HepG2 (cell line): Measurements from ENCODE around the gene TRIM7. TPM values are rescaled to one million over a fixed set of nuclear protein-coding genes. Genes with fewer than 3 reads are reported as not detected.

Source experiments
- ATAC-seq: fragments of 200-7000 bp; cut with Tn5 transposase; 3 replicates; pipeline ENCODE4 v1.9.1; 2020; ENCODE audit warnings: mild to moderate bottlenecking, moderate library complexity
- BruUV-seq: library from RNA; stranded (reverse); fragments of 400-500 nt; replicated peaks from 2 replicates; lab custom pipeline; 2021; lab: Mats Ljungman, UMichigan
- CTCF ChIA-PET: fragments of 300-600 bp; formaldehyde crosslinking; extraction: SDS; loops from one replicate; lab custom pipeline; 2021; ENCODE audit warnings: low total read pairs, inconsistent platforms, low intra/inter-chr PET ratio; lab: Yijun Ruan, JAX
- POLR2A ChIA-PET: fragments of 350-600 bp; sonication (Branson Sonifier 250); formaldehyde crosslinking; loops from one replicate; lab custom pipeline; 2020; ENCODE audit warnings: antibody characterized with exemption, inconsistent platforms; lab: Yijun Ruan, JAX
- DNase-seq: peaks from one replicate; pipeline ENCODE4 v3.0.0-alpha.2; 2015; ENCODE audit warnings: low spot score
- FAIRE-seq: peaks from 3 replicates; lab custom pipeline; 2011; peaks lifted over from hg19 to GRCh38; lab: Jason Lieb, UNC
- H2AFZ ChIP-seq: one replicate; pipeline ENCODE4 v1.6.1; 2011; ENCODE audit warnings: low read length, inconsistent platforms
- H3K27ac ChIP-seq: fragments of 300-600 bp; 3 replicates; pipeline ENCODE4 v1.8.0; 2011; ENCODE audit warnings: mixed run types, mild to moderate bottlenecking, mixed read lengths, low read length, inconsistent platforms; ENCODE audit not compliant: insufficient read depth; ENCODE audit errors: extremely low read length
- H3K27me3 ChIP-seq, 2 experiments: fragments of 200-600 bp in 1 of 2; 2 replicates in 1 of 2; 3 replicates in 1 of 2; pipeline versions ENCODE4 v1.6.0 to v1.8.0; 2011; ENCODE audit warnings: low read length in 2 of 2, mild to moderate bottlenecking in 2 of 2, moderate library complexity in 2 of 2, inconsistent platforms in 1 of 2; ENCODE audit not compliant: insufficient read depth in 2 of 2, control insufficient read depth in 1 of 2
- H3K36me3 ChIP-seq, 2 experiments: fragments of 200-600 bp in 1 of 2; replicated peaks in 1 of 2; 2 replicates in 1 of 2; 3 replicates in 1 of 2; pipeline versions ENCODE4 v1.5.1 to v1.8.0; 2011; ENCODE audit warnings: low read length in 2 of 2, inconsistent platforms in 1 of 2; ENCODE audit not compliant: insufficient read depth in 2 of 2, control insufficient read depth in 1 of 2
- H3K4me1 ChIP-seq: 2 replicates; pipeline ENCODE4 v1.5.1; 2012; ENCODE audit warnings: low read length, inconsistent platforms; ENCODE audit not compliant: insufficient read depth
- H3K4me2 ChIP-seq: 2 replicates; pipeline ENCODE4 v1.6.0; 2011; ENCODE audit warnings: low read depth, low read length, inconsistent platforms
- H3K4me3 ChIP-seq, 3 experiments: fragments of 200-600 bp in 1 of 3; sonication (generic), shearing (Covaris generic) in 1 of 3; replicated peaks in 1 of 3; 2 replicates each; pipeline ENCODE4 v1.5.1; 2011 to 2016; ENCODE audit warnings: low read length in 3 of 3, inconsistent platforms in 2 of 3, low read depth in 2 of 3, mild to moderate bottlenecking in 2 of 3, control low read depth in 1 of 3, mixed read lengths in 1 of 3; ENCODE audit not compliant: insufficient read depth in 1 of 3
- H3K79me2 ChIP-seq: one replicate; pipeline ENCODE4 v1.6.1; 2011; ENCODE audit warnings: low read length, inconsistent platforms; ENCODE audit not compliant: insufficient read depth
- H3K9ac ChIP-seq: 2 replicates; pipeline ENCODE4 v1.6.0; 2011; ENCODE audit warnings: mild to moderate bottlenecking, low read depth, low read length, inconsistent platforms; ENCODE audit not compliant: insufficient read depth
- H3K9me3 ChIP-seq: 2 replicates; pipeline ENCODE4 v1.5.1; 2012; ENCODE audit warnings: mild to moderate bottlenecking, low read length
- H4K20me1 ChIP-seq: 2 replicates; pipeline ENCODE4 v1.6.0; 2011; ENCODE audit warnings: inconsistent platforms, mild to moderate bottlenecking, low read length, moderate library complexity; ENCODE audit not compliant: insufficient read depth
- FOSL2 ChIP-seq: sonication (generic); formaldehyde crosslinking; IDR thresholded peaks from 2 replicates; pipeline ENCODE4 v1.4.0; 2020; ENCODE audit warnings: missing genetic modification reagents
- POLR2G ChIP-seq: fragments of 200-400 bp; formaldehyde crosslinking; IDR thresholded peaks from 2 replicates; pipeline ENCODE4 v1.6.1; 2018; ENCODE audit warnings: mild to moderate bottlenecking, low read depth, low read length, moderate library complexity
- TARDBP ChIP-seq: sonication (generic); formaldehyde crosslinking; IDR thresholded peaks from 2 replicates; pipeline ENCODE4 v1.8.0; 2022; ENCODE audit warnings: mild to moderate bottlenecking, missing genetic modification reagents
- ZFY ChIP-seq: sonication (generic); formaldehyde crosslinking; IDR thresholded peaks from 2 replicates; pipeline ENCODE4 v1.4.0; 2020; ENCODE audit warnings: missing genetic modification reagents
- WGBS: methylation state at CpG from one replicate; pipeline ENCODE4 v1.1.6; 2017; ENCODE audit warnings: low lambda C conversion rate; 5-methylcytosine and 5-hydroxymethylcytosine counted together
- in situ Hi-C: cut with HindIII; loops from 2 replicates; pipeline ENCODE4 v1.10.0; 2017; ENCODE audit warnings: low pct_unique_long_range_greater_than_20kb; ENCODE audit not compliant: extremely low pct_ligation_motif_present
- intact Hi-C: fragments of 100-400 bp; cut with micrococcal nuclease; formaldehyde crosslinking; loops from one replicate; pipeline ENCODE4 v1.10.0; 2022; ENCODE audit not compliant: unreplicated experiment
- polyA plus RNA-seq, 8 experiments: library from polyadenylated mRNA; depleted of rRNA in 3 of 8; stranded (reverse) in 7 of 8; unstranded in 1 of 8; fragments of >200 nt; fragmentation: Illumina TruSeq in 4 of 8; extraction: Trizol in 4 of 8; gene quantifications; 2 replicates each; pipeline versions ENCODE4 v1.2.1 to v1.2.3, GENCODE V29; 2011 to 2016; ENCODE audit warnings: low read depth in 4 of 8, missing spikeins in 1 of 8, mixed read lengths in 1 of 8; ENCODE audit not compliant: insufficient read depth in 1 of 8
- total RNA-seq, 5 experiments: library from RNA; depleted of rRNA; stranded (reverse); fragments of >200 nt; fragmentation: Illumina TruSeq; extraction: Trizol; gene quantifications; 2 replicates each; pipeline ENCODE4 v1.2.3, GENCODE V29; 2016; ENCODE audit warnings: low read depth in 1 of 5

The TRIM7 gene
- total and polyA plus RNA-seq, 2 of the 13 experiments (the other 11 are each of a cell fraction or from before 2014, with no cell fraction given) = 0.13 TPM; not detected in 1

GRCh38 chr5:181199881-181200638 lies 4.9 kb downstream of the TRIM7 start:
- Histone ChIP-seq H3K4me3 (no peak overlapping the region; a peak in 1 of 6 replicates), H3K27me3 (peaks cover 7 to 74% of the 10 kb centered on the region in 2 experiments), H3K9ac (no peak overlapping the region), H4K20me1 (no peaks in the 10 kb centered on the region), H3K4me2 (no peak overlapping the region; the same call in 1 of the 2 replicates), H2AFZ (no peak overlapping the region), H3K4me1 (peaks cover 31% of the 10 kb centered on the region), H3K9me3 (no peaks in the 10 kb centered on the region), H3K36me3 (no peaks in the 10 kb centered on the region), H3K79me2 (no peaks in the 10 kb centered on the region), H3K27ac (no peak overlapping the region)
- 25% methylated on average over 9 of the region's 12 CpGs for WGBS
- DNase-seq (no peak), FAIRE-seq (no peak), ATAC-seq (peak; percentile 12; the same call in 2 of the 3 replicates)
- intact Hi-C loops (no loop called here), in situ Hi-C loops (no loop called here)
- TF ChIP-seq FOSL2 = 0 out of 2 replicates have a peak, but pooled peaks have one; percentile 32
- TF ChIP-seq ZFY (CRISPR knock-in tag) = no peak
- no TSS peak for BruUV-seq
- ChIA-PET POLR2A (interaction anchor here (0.8 to 1.4 kb wide), 2 partner anchors 8 to 22 kb away, joined by 4 to 6 read pairs; no protein-coding TSS in a partner anchor), CTCF (no interaction called here)

- Histone ChIP-seq H3K36me3 (no peaks in the 10 kb centered on the region), H3K27ac (no peak overlapping the region), H3K4me1 (peaks cover 34% of the 10 kb centered on the region), H3K9me3 (no peaks in the 10 kb centered on the region), H4K20me1 (no peaks in the 10 kb centered on the region), H3K9ac (no peak overlapping the region), H2AFZ (no peak overlapping the region), H3K4me2 (no peak overlapping the region), H3K79me2 (no peaks in the 10 kb centered on the region), H3K4me3 (no peak overlapping the region), H3K27me3 (peaks cover 6 to 66% of the 10 kb centered on the region in 2 experiments)
- in situ Hi-C loops (no loop called here), intact Hi-C loops (no loop called here)
- ATAC-seq = no peak
- CTCF ChIA-PET = no interaction called here
- no TSS peak for BruUV-seq
- POLR2A ChIA-PET = interaction anchor here (0.8 to 1.4 kb wide), 2 partner anchors 7 to 23 kb away, joined by 4 to 6 read pairs; no protein-coding TSS in a partner anchor
- WGBS = 2% methylated on average over 9 of the region's 9 CpGs
- no peak for DNase-seq
- TF ChIP-seq TARDBP (CRISPR knock-in tag) = no peak
- TF ChIP-seq POLR2G = no peak
- FAIRE-seq = no peak
These were observed 6.0 kb downstream of the TRIM7 start for GRCh38 chr5:181198905-181199519.
